Osteoblast (primary cell): ENCODE results near the gene USP10. TPM values are rescaled to one million over a fixed set of nuclear protein-coding genes. Genes with fewer than 3 reads are reported as not detected.
"Not testable (repeated sequence)": the region's sequence is repeated elsewhere in the genome, so short reads cannot be mapped to it uniquely, and the experiment has no call there.

Experiments used
- DNase-seq: peaks from one replicate; pipeline ENCODE4 v3.0.0; 2011; ENCODE audit warnings: low spot score, mixed read lengths; ENCODE audit not compliant: insufficient read length; ENCODE audit errors: missing footprints
- H2AFZ ChIP-seq: 2 replicates; pipeline ENCODE4 v1.6.0; 2011; ENCODE audit warnings: mild to moderate bottlenecking, low read length
- H3K27ac ChIP-seq: 2 replicates; pipeline ENCODE4 v1.5.1; 2011; ENCODE audit warnings: mild to moderate bottlenecking, low read depth, low read length, moderate library complexity
- H3K27me3 ChIP-seq: 2 replicates; pipeline ENCODE4 v1.6.0; 2012; ENCODE audit warnings: mild to moderate bottlenecking, control low read depth, inconsistent platforms, low read length, moderate library complexity; ENCODE audit not compliant: insufficient read depth
- H3K36me3 ChIP-seq: 2 replicates; pipeline ENCODE4 v1.5.1; 2011; ENCODE audit warnings: mild to moderate bottlenecking, low read length, control low read depth, moderate library complexity; ENCODE audit not compliant: insufficient read depth
- H3K4me1 ChIP-seq: 2 replicates; pipeline ENCODE4 v1.5.1; 2011; ENCODE audit warnings: mild to moderate bottlenecking, low read length, control low read depth, moderate library complexity; ENCODE audit not compliant: insufficient read depth
- H3K4me2 ChIP-seq: 2 replicates; pipeline ENCODE4 v1.6.0; 2011; ENCODE audit warnings: mild to moderate bottlenecking, low read length; ENCODE audit not compliant: insufficient read depth
- H3K4me3 ChIP-seq: fragments of 200-600 bp; sonication (generic); 3 replicates; pipeline ENCODE4 v1.5.1; 2012; ENCODE audit warnings: mild to moderate bottlenecking, low read length, inconsistent platforms; ENCODE audit not compliant: insufficient read depth
- H3K79me2 ChIP-seq: 2 replicates; pipeline ENCODE4 v1.6.0; 2012; ENCODE audit warnings: mild to moderate bottlenecking, low read length, control low read depth, inconsistent platforms; ENCODE audit not compliant: insufficient read depth
- H3K9me3 ChIP-seq: 2 replicates; pipeline ENCODE4 v1.5.1; 2011; ENCODE audit warnings: low read depth, low read length, control low read depth
- H4K20me1 ChIP-seq: 2 replicates; pipeline ENCODE4 v1.6.0; 2012; ENCODE audit warnings: mild to moderate bottlenecking, low read length, control low read depth; ENCODE audit not compliant: insufficient read depth
- total RNA-seq: library from RNA; depleted of rRNA; stranded (reverse); fragments of >200 nt; gene quantifications from 2 replicates; pipeline ENCODE4 v1.2.3, GENCODE V29; 2012
- TF ChIP-seq, protein P1 (sequence below): IDR thresholded peaks from 2 replicates; pipeline ENCODE4 v1.5.1; 2011; ENCODE audit warnings: mild to moderate bottlenecking, low read depth, low read length, moderate library complexity; ENCODE audit errors: extremely low read depth

Gene USP10
- total RNA-seq, 1 donor, result 43.1 TPM

DNA sequence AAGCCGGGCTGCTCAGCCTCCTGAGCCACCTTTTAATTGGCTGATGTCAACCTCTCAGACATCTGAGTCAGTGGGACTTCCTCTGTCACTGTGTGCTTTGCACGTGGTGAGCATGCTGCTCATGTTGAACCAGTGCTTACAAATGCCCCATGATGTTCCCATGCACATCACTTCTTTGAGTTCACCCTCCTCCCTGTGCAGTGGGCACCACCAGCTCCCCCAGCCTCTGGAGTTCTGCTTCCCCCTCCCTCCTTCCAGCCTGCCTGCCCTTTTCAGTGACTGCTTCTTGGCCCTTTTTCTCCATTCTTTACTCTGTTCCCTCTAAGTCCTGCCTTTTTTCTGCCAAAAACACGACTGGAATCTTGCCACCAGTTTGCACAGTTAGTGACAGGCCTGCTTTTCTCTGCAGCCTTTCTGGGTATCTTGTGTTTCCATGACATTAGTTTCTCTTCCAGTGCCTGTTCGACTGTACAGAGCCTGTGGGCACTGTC is 41.6 kb downstream of the USP10 start:
- peak overlapping the region; percentile 90 for H3K27ac ChIP-seq
- no peak overlapping the region for H2AFZ ChIP-seq
- peak; percentile 66 for DNase-seq
- peaks cover 27% of the 10 kb centered on the region for H3K4me1 ChIP-seq
- no peaks in the 10 kb centered on the region for H3K27me3 ChIP-seq
- no peak overlapping the region for H3K4me3 ChIP-seq
- TF ChIP-seq, protein P1, sequence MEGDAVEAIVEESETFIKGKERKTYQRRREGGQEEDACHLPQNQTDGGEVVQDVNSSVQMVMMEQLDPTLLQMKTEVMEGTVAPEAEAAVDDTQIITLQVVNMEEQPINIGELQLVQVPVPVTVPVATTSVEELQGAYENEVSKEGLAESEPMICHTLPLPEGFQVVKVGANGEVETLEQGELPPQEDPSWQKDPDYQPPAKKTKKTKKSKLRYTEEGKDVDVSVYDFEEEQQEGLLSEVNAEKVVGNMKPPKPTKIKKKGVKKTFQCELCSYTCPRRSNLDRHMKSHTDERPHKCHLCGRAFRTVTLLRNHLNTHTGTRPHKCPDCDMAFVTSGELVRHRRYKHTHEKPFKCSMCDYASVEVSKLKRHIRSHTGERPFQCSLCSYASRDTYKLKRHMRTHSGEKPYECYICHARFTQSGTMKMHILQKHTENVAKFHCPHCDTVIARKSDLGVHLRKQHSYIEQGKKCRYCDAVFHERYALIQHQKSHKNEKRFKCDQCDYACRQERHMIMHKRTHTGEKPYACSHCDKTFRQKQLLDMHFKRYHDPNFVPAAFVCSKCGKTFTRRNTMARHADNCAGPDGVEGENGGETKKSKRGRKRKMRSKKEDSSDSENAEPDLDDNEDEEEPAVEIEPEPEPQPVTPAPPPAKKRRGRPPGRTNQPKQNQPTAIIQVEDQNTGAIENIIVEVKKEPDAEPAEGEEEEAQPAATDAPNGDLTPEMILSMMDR, result no peak
- no peaks in the 10 kb centered on the region for H3K9me3 ChIP-seq
- H3K4me2 ChIP-seq, result no peak overlapping the region
- H4K20me1 ChIP-seq, result peaks cover 43% of the 10 kb centered on the region
- H3K36me3 ChIP-seq, result peaks cover 17% of the 10 kb centered on the region
- peaks cover 81% of the 10 kb centered on the region for H3K79me2 ChIP-seq

DNA sequence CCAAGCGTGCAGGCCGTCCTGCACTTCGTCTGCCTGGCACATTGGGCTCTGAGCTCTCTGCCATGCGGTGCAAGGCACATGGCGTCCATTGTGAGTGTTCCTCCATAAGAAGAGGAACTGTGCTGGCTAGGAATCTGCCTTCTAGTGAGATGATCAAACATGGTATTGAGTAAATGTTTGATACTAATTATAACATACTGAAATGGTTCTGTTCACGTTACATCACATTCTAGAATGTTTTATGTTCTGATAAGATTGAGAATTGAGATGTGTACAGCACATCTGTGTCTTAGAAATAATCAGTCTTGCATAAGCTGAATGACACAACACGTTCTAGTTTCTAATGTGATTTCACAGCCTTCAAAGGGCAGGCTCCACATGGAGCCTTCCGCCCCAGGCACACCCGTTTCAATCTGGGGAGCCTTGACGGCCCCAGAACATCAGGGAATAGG is 42.9 kb downstream of the USP10 start:
- DNase-seq, result no peak
- no peak overlapping the region for H3K4me3 ChIP-seq
- peaks cover 20% of the 10 kb centered on the region for H3K36me3 ChIP-seq

DNA sequence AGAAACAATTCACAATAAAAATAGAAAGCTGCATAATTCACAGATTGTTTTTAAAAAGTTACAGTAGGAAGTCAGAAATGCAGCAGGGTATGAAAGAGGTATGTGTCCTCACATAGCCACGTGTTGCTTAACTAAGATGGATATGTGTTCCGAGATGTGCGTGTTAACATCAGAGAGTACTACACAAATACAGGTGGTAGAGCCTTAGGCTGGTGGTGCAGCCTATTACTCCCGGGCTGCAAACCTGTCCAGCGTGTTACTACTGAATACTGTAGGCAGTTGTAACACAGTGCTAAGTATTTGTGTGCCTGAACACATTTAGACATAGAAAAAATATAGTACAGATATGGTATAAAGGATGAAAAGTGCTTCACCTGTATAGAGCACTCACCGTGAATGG is 46.4 kb downstream of the USP10 start:
- TF ChIP-seq, protein P1, result no peak
- no peak overlapping the region for H3K4me2 ChIP-seq
- no peak for DNase-seq
- no peaks in the 10 kb centered on the region for H3K27me3 ChIP-seq
- no peak overlapping the region for H2AFZ ChIP-seq
- peaks cover 8% of the 10 kb centered on the region for H3K4me1 ChIP-seq
- H3K36me3 ChIP-seq, result peaks cover 20% of the 10 kb centered on the region
- H3K79me2 ChIP-seq, result peaks cover 86% of the 10 kb centered on the region
- H3K4me3 ChIP-seq, result no peak overlapping the region
- H4K20me1 ChIP-seq, result peaks cover 15% of the 10 kb centered on the region
- H3K27ac ChIP-seq, result no peak overlapping the region
- no peaks in the 10 kb centered on the region for H3K9me3 ChIP-seq

More for the DNA sequence above, 42.9 kb downstream of the USP10 start:
- no peaks in the 10 kb centered on the region for H3K27me3 ChIP-seq
- H3K79me2 ChIP-seq, result peaks cover 78% of the 10 kb centered on the region
- TF ChIP-seq, protein P1, result no peak
- H2AFZ ChIP-seq, result no peak overlapping the region
- no peak overlapping the region for H3K27ac ChIP-seq
- H3K4me1 ChIP-seq, result peaks cover 27% of the 10 kb centered on the region
- no peak overlapping the region for H3K4me2 ChIP-seq
- H4K20me1 ChIP-seq, result peaks cover 39% of the 10 kb centered on the region
- H3K9me3 ChIP-seq, result no peaks in the 10 kb centered on the region

DNA sequence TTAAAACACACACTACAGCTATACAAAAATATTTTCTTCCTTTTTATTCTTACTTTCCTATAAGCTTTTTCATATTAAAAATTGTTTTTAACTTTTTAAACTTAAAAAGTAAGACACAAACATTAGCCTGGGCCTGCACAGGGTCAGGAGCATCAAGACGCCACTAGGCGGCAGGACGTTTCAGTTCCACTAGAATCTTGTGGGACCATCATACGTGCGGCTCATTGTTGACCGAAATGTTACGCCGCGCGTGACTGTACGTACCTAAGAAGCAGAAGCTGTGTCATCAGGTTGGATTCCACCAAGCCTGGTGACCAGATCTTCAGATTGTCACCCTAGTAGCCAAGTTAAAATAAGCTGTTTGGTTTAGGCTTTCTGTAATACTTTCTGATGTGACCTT is 47.1 kb downstream of the USP10 start:
- no peak overlapping the region for H3K4me3 ChIP-seq
- TF ChIP-seq, protein P1, result peak; percentile 45
- H3K4me2 ChIP-seq, result no peak overlapping the region
- peaks cover 8% of the 10 kb centered on the region for H4K20me1 ChIP-seq
- H3K27ac ChIP-seq, result no peak overlapping the region
- H2AFZ ChIP-seq, result no peak overlapping the region
- H3K27me3 ChIP-seq, result no peaks in the 10 kb centered on the region
- peaks cover 17% of the 10 kb centered on the region for H3K36me3 ChIP-seq
- H3K4me1 ChIP-seq, result peaks cover 11% of the 10 kb centered on the region
- no peak for DNase-seq
- H3K9me3 ChIP-seq, result no peaks in the 10 kb centered on the region
- peaks cover 87% of the 10 kb centered on the region for H3K79me2 ChIP-seq

DNA sequence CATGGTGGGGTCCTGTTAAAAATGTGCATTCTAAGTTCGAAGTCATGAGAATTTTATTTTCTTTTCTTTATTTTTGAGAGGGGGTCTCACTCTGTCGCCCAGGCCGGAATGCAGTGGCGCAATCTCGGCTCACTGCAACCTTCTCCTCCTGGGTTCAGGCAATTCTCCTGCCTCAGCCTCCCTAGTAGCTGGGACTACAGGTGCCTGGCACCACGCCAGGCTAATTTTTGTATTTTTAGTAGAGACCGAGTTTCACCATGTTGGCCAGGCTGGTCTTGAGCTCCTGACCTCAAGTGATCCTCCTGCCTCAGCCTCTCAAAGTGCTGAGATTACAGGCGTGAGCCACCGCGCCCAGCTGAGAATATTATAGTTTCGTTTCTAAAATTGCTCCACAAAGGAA is 48.4 kb downstream of the USP10 start:
- H3K4me2 ChIP-seq, H4K20me1 ChIP-seq, H3K9me3 ChIP-seq, H3K27ac ChIP-seq, H2AFZ ChIP-seq, H3K27me3 ChIP-seq, DNase-seq, H3K4me3 ChIP-seq: not testable (repeated sequence)
- peaks cover 20% of the 10 kb centered on the region for H3K36me3 ChIP-seq
- peaks cover 13% of the 10 kb centered on the region for H3K4me1 ChIP-seq
- peaks cover 84% of the 10 kb centered on the region for H3K79me2 ChIP-seq
